ENCODE results near the gene ZAP70.

- no peak for TF ChIP-seq CTCF (IDR thresholded peaks at IDR 0.05)
- TF ChIP-seq EP300 (IDR thresholded peaks at IDR 0.05) = no peak
- no peak for TF ChIP-seq POLR2A (IDR thresholded peaks at IDR 0.05)
Observed at GRCh38 chr2:97701186-97701585, 12.2 kb upstream of the ZAP70 start.

Measured in ovary (tissue), 3 donors.